IMR-90 (cell line): ENCODE results near the gene ABTB2. TPM values are rescaled to one million over a fixed set of nuclear protein-coding genes. Genes with fewer than 3 reads are reported as not detected.
A peak's percentile ranks its signal among the peaks of the same experiment; 100 is the strongest.

Experiments
- ATAC-seq: fragments of 200-7000 bp; cut with Tn5 transposase; 2 replicates; pipeline ENCODE4 v1.9.1; 2020; ENCODE audit warnings: low read depth, mild to moderate bottlenecking, moderate library complexity
- BruUV-seq: library from RNA; stranded (reverse); fragments of 400-500 nt; replicated peaks from 2 replicates; lab custom pipeline; 2021; lab: Mats Ljungman, UMichigan
- CTCF ChIA-PET: fragments of 300-600 bp; formaldehyde crosslinking; extraction: SDS; loops from one replicate; lab custom pipeline; 2021; ENCODE audit warnings: antibody characterized with exemption; lab: Yijun Ruan, JAX
- POLR2A ChIA-PET: fragments of 300-600 bp; sonication (Branson Sonifier 250); formaldehyde crosslinking; loops from one replicate; lab custom pipeline; 2022; ENCODE audit warnings: antibody characterized with exemption; ENCODE audit not compliant: unreplicated experiment; lab: Charles Lee
- DNase-seq: peaks from one replicate; pipeline ENCODE4 v3.0.0; 2013
- H2AFZ ChIP-seq: replicated peaks from 2 replicates; pipeline ENCODE3; 2013; ENCODE audit warnings: low read length, mild to moderate bottlenecking; ENCODE audit not compliant: poor library complexity
- H2AK5ac ChIP-seq: 2 replicates; pipeline ENCODE4 v1.6.1; 2013; ENCODE audit warnings: low read depth, low read length, inconsistent platforms
- H2AK9ac ChIP-seq: replicated peaks from 2 replicates; pipeline ENCODE3; 2013; ENCODE audit warnings: mild to moderate bottlenecking, low read depth, low read length, moderate library complexity; ENCODE audit not compliant: poor library complexity
- H2BK120ac ChIP-seq: 2 replicates; pipeline ENCODE4 v1.6.1; 2013; ENCODE audit warnings: low read depth, low read length, inconsistent platforms
- H2BK15ac ChIP-seq: 3 replicates; pipeline ENCODE4 v1.6.1; 2013; ENCODE audit warnings: low read depth, low read length, inconsistent platforms
- H2BK20ac ChIP-seq: 2 replicates; pipeline ENCODE4 v1.6.1; 2013; ENCODE audit warnings: low read depth, mild to moderate bottlenecking, inconsistent platforms, low read length, moderate library complexity
- H2BK5ac ChIP-seq: 2 replicates; pipeline ENCODE4 v1.6.1; 2013; ENCODE audit warnings: mild to moderate bottlenecking, low read depth, low read length, inconsistent platforms; ENCODE audit not compliant: poor library complexity, severe bottlenecking
- H3K14ac ChIP-seq: replicated peaks from 2 replicates; pipeline ENCODE4 v1.6.1; 2013; ENCODE audit warnings: low read depth, low read length, inconsistent platforms
- H3K18ac ChIP-seq: 2 replicates; pipeline ENCODE4 v1.6.1; 2013; ENCODE audit warnings: low read depth, low read length, control low read depth
- H3K23ac ChIP-seq: 2 replicates; pipeline ENCODE4 v1.6.1; 2013; ENCODE audit warnings: low read depth, low read length, inconsistent platforms
- H3K27ac ChIP-seq: 2 replicates; pipeline ENCODE4 v1.5.1; 2013; ENCODE audit warnings: mild to moderate bottlenecking, control low read depth, low read length; ENCODE audit not compliant: insufficient read depth
- H3K27me3 ChIP-seq: 2 replicates; pipeline ENCODE4 v1.6.1; 2013; ENCODE audit warnings: low read length; ENCODE audit not compliant: control insufficient read depth, insufficient read depth
- H3K36me3 ChIP-seq: 2 replicates; pipeline ENCODE4 v1.6.1; 2013; ENCODE audit warnings: low read length, mixed read lengths; ENCODE audit not compliant: control insufficient read depth, insufficient read depth
- H3K4ac ChIP-seq: 2 replicates; pipeline ENCODE4 v1.6.1; 2013; ENCODE audit warnings: low read depth, low read length, inconsistent platforms
- H3K4me1 ChIP-seq: 2 replicates; pipeline ENCODE4 v1.6.1; 2013; ENCODE audit warnings: low read length, mixed read lengths; ENCODE audit not compliant: control insufficient read depth, insufficient read depth
- H3K4me2 ChIP-seq: 2 replicates; pipeline ENCODE4 v1.6.1; 2013; ENCODE audit warnings: low read depth, mild to moderate bottlenecking, control low read depth, low read length, moderate library complexity
- H3K4me3 ChIP-seq: 2 replicates; pipeline ENCODE4 v1.5.1; 2013; ENCODE audit warnings: low read depth, mild to moderate bottlenecking, control low read depth, low read length, moderate library complexity; ENCODE audit not compliant: insufficient read depth
- H3K56ac ChIP-seq: 2 replicates; pipeline ENCODE4 v1.6.1; 2013; ENCODE audit warnings: low read length, inconsistent platforms; ENCODE audit not compliant: insufficient read depth; ENCODE audit errors: extremely low read depth
- H3K79me1 ChIP-seq, 2 experiments: 2 replicates each; pipeline ENCODE4 v1.6.1; 2013; ENCODE audit warnings: low read length in 2 of 2, inconsistent platforms in 1 of 2, low read depth in 1 of 2
- H3K9ac ChIP-seq: 2 replicates; pipeline ENCODE4 v1.6.1; 2013; ENCODE audit warnings: low read depth, low read length, control low read depth
- H3K9me1 ChIP-seq: 2 replicates; pipeline ENCODE4 v1.6.1; 2013; ENCODE audit warnings: low read length, inconsistent platforms; ENCODE audit not compliant: insufficient read depth
- H3K9me3 ChIP-seq: 2 replicates; pipeline ENCODE4 v1.6.1; 2013; ENCODE audit warnings: low read length; ENCODE audit not compliant: control insufficient read depth, insufficient read depth
- H4K20me1 ChIP-seq: 2 replicates; pipeline ENCODE4 v1.6.1; 2013; ENCODE audit warnings: low read length, inconsistent platforms; ENCODE audit not compliant: insufficient read depth
- H4K5ac ChIP-seq: 2 replicates; pipeline ENCODE4 v1.6.1; 2013; ENCODE audit warnings: mild to moderate bottlenecking, low read depth, low read length, control low read depth
- H4K8ac ChIP-seq, 2 experiments: 2 replicates each; pipeline ENCODE4 v1.6.1; 2013; ENCODE audit warnings: low read depth in 2 of 2, low read length in 2 of 2, control low read depth in 1 of 2, inconsistent platforms in 1 of 2
- H4K91ac ChIP-seq: 2 replicates; pipeline ENCODE4 v1.6.1; 2013; ENCODE audit warnings: low read depth, low read length, inconsistent platforms; ENCODE audit not compliant: insufficient read depth
- CEBPB ChIP-seq: IDR thresholded peaks from 2 replicates; pipeline ENCODE4 v1.6.1; 2012; ENCODE audit warnings: low read depth, low read length, improper control_type of control experiment
- FOS ChIP-seq: fragments of 150-350 bp; IDR thresholded peaks from 2 replicates; pipeline ENCODE4 v1.6.1; 2016; ENCODE audit warnings: low read depth, low read length
- POLR2A ChIP-seq: IDR thresholded peaks from 2 replicates; pipeline ENCODE4 v1.6.1; 2012; ENCODE audit warnings: mild to moderate bottlenecking, low read depth, low read length
- RAD21 ChIP-seq: IDR thresholded peaks from 2 replicates; pipeline ENCODE4 v1.6.1; 2012; ENCODE audit warnings: low read length, improper control_type of control experiment
- WGBS, 2 experiments: methylation state at CpG; one replicate each; pipeline versions ENCODE4 v1.1.5 to v1.1.7; 2013; ENCODE audit warnings: missing lambda C conversion rate in 2 of 2; ENCODE audit not compliant: insufficient read length in 1 of 2; ENCODE audit errors: extremely low coverage in 2 of 2; 5-methylcytosine and 5-hydroxymethylcytosine counted together
- dilution Hi-C: fragments of 300-500 bp; cut with HindIII; formaldehyde crosslinking; loops from one replicate; pipeline ENCODE4 v1.14.3; 2018; ENCODE audit warnings: low sequenced_read_pairs; ENCODE audit not compliant: unreplicated experiment
- in situ Hi-C: fragments of 300-500 bp; cut with MboI; formaldehyde crosslinking; loops from 3 replicates; pipeline ENCODE4 v1.14.3; 2019; ENCODE audit warnings: low sequenced_read_pairs, inconsistent platforms, mixed read lengths
- intact Hi-C: fragments of 100-400 bp; cut with micrococcal nuclease; formaldehyde crosslinking; loops from 2 replicates; pipeline ENCODE4 v1.10.0; 2022
- polyA plus RNA-seq, 3 experiments: library from polyadenylated mRNA; depleted of rRNA; stranded (reverse); fragments of >200 nt; gene quantifications; 2 replicates each; pipeline ENCODE4 v1.2.3, GENCODE V29; 2012; ENCODE audit warnings: low replicate concordance in 1 of 3
- total RNA-seq: library from RNA; depleted of rRNA; stranded (reverse); fragments of >200 nt; gene quantifications from 2 replicates; pipeline ENCODE4 v1.2.3, GENCODE V29; 2012
- TF ChIP-seq, protein P1 (sequence below): fragments of 150-350 bp; IDR thresholded peaks from 2 replicates; pipeline ENCODE4 v1.6.1; 2017; ENCODE audit warnings: mild to moderate bottlenecking, antibody characterized with exemption, low read length, low read depth

The ABTB2 gene
- total and polyA plus RNA-seq, 2 of the 4 experiments (the other 2 are of a cell fraction), result 0.18 to 2.0 TPM

DNA sequence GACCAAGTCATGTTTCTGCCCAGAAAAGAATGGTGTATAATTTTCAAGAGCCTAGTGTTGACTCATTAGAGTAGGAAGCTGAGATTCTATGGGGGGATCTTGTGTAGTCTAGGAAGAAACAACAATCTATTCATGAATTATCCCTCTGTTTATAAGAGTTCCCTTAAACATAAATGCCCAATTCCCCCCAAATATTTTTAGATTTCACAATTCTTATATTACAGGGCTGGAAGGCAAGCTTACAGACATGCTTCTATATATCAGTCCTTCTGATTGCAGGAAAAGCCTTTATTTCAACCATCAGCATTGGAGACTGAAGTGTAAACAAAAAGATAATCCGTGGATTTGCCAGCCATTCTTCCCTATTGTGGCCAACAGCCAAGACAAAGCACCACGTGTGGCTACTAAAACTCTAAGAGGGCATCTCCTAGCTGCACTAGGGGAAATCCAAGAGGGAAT is 181.0 kb downstream of the ABTB2 start:
- H3K14ac ChIP-seq, result no peak overlapping the region
- H3K79me1 ChIP-seq, result no peaks in the 10 kb centered on the region
- H2BK20ac ChIP-seq, result no peak overlapping the region
- H3K9ac ChIP-seq, result no peak overlapping the region
- TF ChIP-seq FOS (no peak), CEBPB (peak; percentile 30; the same call in 1 of the 2 replicates), POLR2A (no peak), RAD21 (no peak)
- TF ChIP-seq, protein P1, sequence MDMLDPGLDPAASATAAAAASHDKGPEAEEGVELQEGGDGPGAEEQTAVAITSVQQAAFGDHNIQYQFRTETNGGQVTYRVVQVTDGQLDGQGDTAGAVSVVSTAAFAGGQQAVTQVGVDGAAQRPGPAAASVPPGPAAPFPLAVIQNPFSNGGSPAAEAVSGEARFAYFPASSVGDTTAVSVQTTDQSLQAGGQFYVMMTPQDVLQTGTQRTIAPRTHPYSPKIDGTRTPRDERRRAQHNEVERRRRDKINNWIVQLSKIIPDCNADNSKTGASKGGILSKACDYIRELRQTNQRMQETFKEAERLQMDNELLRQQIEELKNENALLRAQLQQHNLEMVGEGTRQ, result peak; percentile 51; the same call in 1 of the 2 replicates
- H3K27me3 ChIP-seq, result peaks cover 7% of the 10 kb centered on the region
- H4K20me1 ChIP-seq, result no peaks in the 10 kb centered on the region; the same call in 1 of the 2 replicates
- H4K91ac ChIP-seq, result no peak overlapping the region
- H4K8ac ChIP-seq, result no peak overlapping the region
- H3K4me2 ChIP-seq, result no peak overlapping the region
- ChIA-PET POLR2A (no interaction called here), CTCF (interaction anchor here (1.5 to 1.6 kb wide), 2 partner anchors 11 to 181 kb away, joined by 6 read pairs; partner anchors contain the start of gene ABTB2)
- H2BK5ac ChIP-seq, result no peak overlapping the region
- H3K4ac ChIP-seq, result no peak overlapping the region
- H3K18ac ChIP-seq, result no peak overlapping the region
- no peak overlapping the region for H2AFZ ChIP-seq
- no peak overlapping the region for H2BK120ac ChIP-seq
- no peak overlapping the region for H2BK15ac ChIP-seq
- H3K9me3 ChIP-seq, result no peaks in the 10 kb centered on the region
- WGBS, 2 experiments, result no CpG with 5 or more reads among the region's 2 CpGs
- in situ Hi-C loops (loop anchor here (5.0 to 10.0 kb wide), 2 partner anchors 181 to 318 kb away; partner anchors contain the start of gene ABTB2), intact Hi-C loops (no loop called here), dilution Hi-C loops (loop anchor here (25.0 kb wide), 1 partner anchor 161 kb away; no protein-coding TSS in a partner anchor)
- DNase-seq (peak; percentile 52), ATAC-seq (peak; percentile 59)
- H2AK5ac ChIP-seq, result no peak overlapping the region
- H3K36me3 ChIP-seq, result no peaks in the 10 kb centered on the region
- no peak overlapping the region for H3K4me3 ChIP-seq
- no peak overlapping the region for H3K23ac ChIP-seq
- no peak overlapping the region for H4K5ac ChIP-seq
- no peak overlapping the region for H3K27ac ChIP-seq
- H3K9me1 ChIP-seq, result peaks cover 3% of the 10 kb centered on the region; the same call in 1 of the 2 replicates
- H3K56ac ChIP-seq, result no peak overlapping the region
- H2AK9ac ChIP-seq, result no peak overlapping the region
- no TSS peak for BruUV-seq
- peaks cover 8% of the 10 kb centered on the region; the same call in 1 of the 2 replicates for H3K4me1 ChIP-seq
